CD14-positive monocyte (primary cell): ENCODE results near the gene FBF1. TPM values are rescaled to one million over a fixed set of nuclear protein-coding genes. Genes with fewer than 3 reads are reported as not detected.

Experiments
- DNase-seq, 3 donors: peaks; one replicate each; pipeline ENCODE4 v3.0.0-alpha.2; 2011 to 2022
- H2AFZ ChIP-seq: 2 replicates; pipeline ENCODE4 v1.6.0; 2012; ENCODE audit warnings: mild to moderate bottlenecking, low read depth, low read length, inconsistent platforms; ENCODE audit not compliant: insufficient read depth, poor library complexity, severe bottlenecking
- H3K27ac ChIP-seq, 2 donors: 1 replicate in 1 of 2; 2 replicates in 1 of 2; pipeline ENCODE4 v1.5.1; 2012 to 2013; ENCODE audit warnings: low read length in 2 of 2, control low read depth in 1 of 2, inconsistent platforms in 1 of 2, low read depth in 1 of 2, mild to moderate bottlenecking in 1 of 2
- H3K27me3 ChIP-seq, 2 donors: one replicate each; pipeline versions ENCODE4 v1.6.0 to v1.6.1; 2011 to 2013; ENCODE audit warnings: low read length in 2 of 2; ENCODE audit not compliant: control insufficient read depth in 2 of 2, insufficient read depth in 2 of 2
- H3K36me3 ChIP-seq, 2 donors: replicated peaks in 1 of 2; 1 replicate in 1 of 2; 2 replicates in 1 of 2; pipeline versions ENCODE4 v1.5.1 to v1.6.1; 2012 to 2013; ENCODE audit warnings: low read length in 2 of 2, control low read depth in 1 of 2, inconsistent platforms in 1 of 2, mild to moderate bottlenecking in 1 of 2; ENCODE audit not compliant: insufficient read depth in 2 of 2, control insufficient read depth in 1 of 2
- H3K4me1 ChIP-seq, 2 donors: 1 replicate in 1 of 2; 2 replicates in 1 of 2; pipeline versions ENCODE4 v1.5.1 to v1.6.1; 2012 to 2013; ENCODE audit warnings: low read length in 2 of 2, control low read depth in 1 of 2, inconsistent platforms in 1 of 2, mild to moderate bottlenecking in 1 of 2, moderate library complexity in 1 of 2; ENCODE audit not compliant: insufficient read depth in 2 of 2, control insufficient read depth in 1 of 2
- H3K4me2 ChIP-seq: replicated peaks from 2 replicates; pipeline ENCODE3; 2012; ENCODE audit warnings: low read length, moderate library complexity, mild to moderate bottlenecking; ENCODE audit not compliant: poor library complexity, severe bottlenecking; ENCODE audit errors: extremely low read depth
- H3K4me3 ChIP-seq, 3 experiments: fragments of 200-600 bp in 1 of 3; sonication (generic) in 1 of 3; replicated peaks in 1 of 3; 1 replicate in 2 of 3; 2 replicates in 1 of 3; pipeline ENCODE4 v1.5.1; 2011 to 2013; ENCODE audit warnings: low read length in 3 of 3, mild to moderate bottlenecking in 3 of 3, control low read depth in 2 of 3, low read depth in 2 of 3, inconsistent platforms in 1 of 3, moderate library complexity in 1 of 3
- H3K79me2 ChIP-seq: 2 replicates; pipeline ENCODE4 v1.6.0; 2012; ENCODE audit warnings: mild to moderate bottlenecking, control low read depth, inconsistent platforms, low read length, moderate library complexity; ENCODE audit not compliant: insufficient read depth
- H3K9ac ChIP-seq: 2 replicates; pipeline ENCODE4 v1.6.0; 2017; ENCODE audit warnings: low read length, mild to moderate bottlenecking; ENCODE audit not compliant: insufficient read depth, poor library complexity, severe bottlenecking
- H3K9me3 ChIP-seq, 2 donors: replicated peaks in 1 of 2; 1 replicate in 1 of 2; 2 replicates in 1 of 2; pipeline versions ENCODE4 v1.5.1 to v1.6.1; 2012 to 2013; ENCODE audit warnings: low read length in 2 of 2, control low read depth in 1 of 2; ENCODE audit not compliant: control insufficient read depth in 1 of 2, insufficient read depth in 1 of 2
- H4K20me1 ChIP-seq: 2 replicates; pipeline ENCODE4 v1.6.0; 2012; ENCODE audit warnings: mild to moderate bottlenecking, low read length, control low read depth, moderate library complexity; ENCODE audit not compliant: insufficient read depth
- H3K27ac Mint-ChIP-seq, 7 donors: one replicate each; pipeline ENCODE4 v1.8.0; 2020; ENCODE audit warnings: mild to moderate bottlenecking in 7 of 7, mixed read lengths in 7 of 7, moderate library complexity in 6 of 7, inconsistent platforms in 2 of 7
- H3K27me3 Mint-ChIP-seq, 3 donors: one replicate each; pipeline ENCODE4 v1.8.0; 2021 to 2022; ENCODE audit warnings: low read depth in 3 of 3, mild to moderate bottlenecking in 3 of 3, mixed read lengths in 3 of 3, moderate library complexity in 3 of 3, inconsistent platforms in 1 of 3
- H3K36me3 Mint-ChIP-seq, 2 donors: one replicate each; pipeline ENCODE4 v1.8.0; 2020; ENCODE audit warnings: mixed read lengths in 2 of 2, inconsistent platforms in 1 of 2, mild to moderate bottlenecking in 1 of 2
- H3K4me1 Mint-ChIP-seq: one replicate; pipeline ENCODE4 v1.8.0; 2020; ENCODE audit warnings: mild to moderate bottlenecking, mixed read lengths
- H3K4me3 Mint-ChIP-seq, 2 donors: one replicate each; pipeline ENCODE4 v1.8.0; 2020; ENCODE audit warnings: mild to moderate bottlenecking in 2 of 2, mixed read lengths in 2 of 2, moderate library complexity in 1 of 2
- H3K9me3 Mint-ChIP-seq, 7 donors: one replicate each; pipeline ENCODE4 v1.8.0; 2020 to 2022; ENCODE audit warnings: mixed read lengths in 7 of 7, mild to moderate bottlenecking in 6 of 7, moderate library complexity in 6 of 7, inconsistent platforms in 2 of 7
- CTCF ChIP-seq: fragments of 200-600 bp; IDR thresholded peaks from one replicate; pipeline ENCODE4 v1.8.0; 2022; ENCODE audit warnings: antibody characterized with exemption, mild to moderate bottlenecking
- WGBS: methylation state at CpG from one replicate; pipeline ENCODE4 v1.1.5; 2013; ENCODE audit warnings: missing lambda C conversion rate; ENCODE audit not compliant: insufficient coverage; 5-methylcytosine and 5-hydroxymethylcytosine counted together
- intact Hi-C, 2 donors: fragments of 100-400 bp; cut with micrococcal nuclease; formaldehyde crosslinking; loops; one replicate each; pipeline versions ENCODE4 v1.15.0 to v1.15.1; 2023
- polyA plus RNA-seq, 3 donors: library from polyadenylated mRNA; depleted of rRNA in 1 of 3; unstranded in 2 of 3; stranded (reverse) in 1 of 3; fragments of 300-500 nt in 2 of 3; fragments of >200 nt in 1 of 3; fragmentation: Illumina TruSeq in 2 of 3; gene quantifications; 1 replicate in 2 of 3; 2 replicates in 1 of 3; pipeline ENCODE4 v1.2.3, GENCODE V29; 2012 to 2021

The FBF1 gene
- polyA plus RNA-seq, 3 donors = 0.32 to 4.4 (median 0.62) TPM

- H3K9me3 ChIP-seq = no peaks in the 10 kb centered on the region
- Mint-ChIP-seq H3K9me3 (no peaks in the 10 kb centered on the region), H3K4me1 (peaks cover 8% of the 10 kb centered on the region), H3K27me3 (peaks cover 0 to 3% (median 0%) of the 10 kb centered on the region in 3 donors), H3K4me3 (no peak overlapping the region), H3K36me3 (no peaks in the 10 kb centered on the region), H3K27ac (no peak overlapping the region)
- no peaks in the 10 kb centered on the region for H3K79me2 ChIP-seq
- WGBS = 84% methylated on average over 2 of the region's 4 CpGs
- H3K4me1 ChIP-seq = peaks cover 0 to 8% of the 10 kb centered on the region in 2 donors
- no peak overlapping the region for H3K4me3 ChIP-seq
- H2AFZ ChIP-seq = no peak overlapping the region
- H3K4me2 ChIP-seq = no peak overlapping the region
- no peak for DNase-seq
- no peaks in the 10 kb centered on the region for H3K36me3 ChIP-seq
- H3K27ac ChIP-seq = no peak overlapping the region
- H4K20me1 ChIP-seq = no peaks in the 10 kb centered on the region
- no peaks in the 10 kb centered on the region for H3K27me3 ChIP-seq
- no peak for TF ChIP-seq CTCF
- intact Hi-C loops = no loop called here
- H3K9ac ChIP-seq = no peak overlapping the region
Observed at GRCh38 chr17:75926456-75926855, 14.4 kb downstream of the FBF1 start.

- H3K79me2 ChIP-seq = no peaks in the 10 kb centered on the region
- no peaks in the 10 kb centered on the region for H3K27me3 ChIP-seq
- H3K4me2 ChIP-seq = no peak overlapping the region
- H4K20me1 ChIP-seq = no peaks in the 10 kb centered on the region
- TF ChIP-seq CTCF = no peak
- H3K27me3 Mint-ChIP-seq = peaks cover 0 to 3% (median 0%) of the 10 kb centered on the region in 3 donors
- H3K9ac ChIP-seq = no peak overlapping the region
- no peak overlapping the region for H2AFZ ChIP-seq
- H3K27ac Mint-ChIP-seq = no peak overlapping the region
- no peaks in the 10 kb centered on the region for H3K36me3 Mint-ChIP-seq
- intact Hi-C loops = no loop called here
- no peaks in the 10 kb centered on the region for H3K9me3 ChIP-seq
- H3K27ac ChIP-seq = no peak overlapping the region
- no peak overlapping the region for H3K4me3 Mint-ChIP-seq
- no peaks in the 10 kb centered on the region for H3K9me3 Mint-ChIP-seq
- DNase-seq = no peak
- peaks cover 8% of the 10 kb centered on the region for H3K4me1 Mint-ChIP-seq
- WGBS = 98% methylated on average over 15 of the region's 15 CpGs
- peaks cover 0 to 8% of the 10 kb centered on the region in 2 donors for H3K4me1 ChIP-seq
- H3K4me3 ChIP-seq = no peak overlapping the region
- no peaks in the 10 kb centered on the region for H3K36me3 ChIP-seq
Observed at GRCh38 chr17:75925912-75926311, 14.9 kb downstream of the FBF1 start.
